SK-N-MC (cell line): ENCODE measurements around the gene SNX10.

Experiments
- EZH2 ChIP-seq: fragments of 200-600 bp; sonication (generic); IDR thresholded peaks from one replicate; pipeline ENCODE4 v1.6.1; 2017; ENCODE audit warnings: antibody characterized with exemption
- POLR2AphosphoS5 ChIP-seq: IDR thresholded peaks from 2 replicates; pipeline ENCODE4 v1.6.1; 2012; ENCODE audit warnings: mild to moderate bottlenecking, low read depth, low read length, borderline replicate concordance

DNA sequence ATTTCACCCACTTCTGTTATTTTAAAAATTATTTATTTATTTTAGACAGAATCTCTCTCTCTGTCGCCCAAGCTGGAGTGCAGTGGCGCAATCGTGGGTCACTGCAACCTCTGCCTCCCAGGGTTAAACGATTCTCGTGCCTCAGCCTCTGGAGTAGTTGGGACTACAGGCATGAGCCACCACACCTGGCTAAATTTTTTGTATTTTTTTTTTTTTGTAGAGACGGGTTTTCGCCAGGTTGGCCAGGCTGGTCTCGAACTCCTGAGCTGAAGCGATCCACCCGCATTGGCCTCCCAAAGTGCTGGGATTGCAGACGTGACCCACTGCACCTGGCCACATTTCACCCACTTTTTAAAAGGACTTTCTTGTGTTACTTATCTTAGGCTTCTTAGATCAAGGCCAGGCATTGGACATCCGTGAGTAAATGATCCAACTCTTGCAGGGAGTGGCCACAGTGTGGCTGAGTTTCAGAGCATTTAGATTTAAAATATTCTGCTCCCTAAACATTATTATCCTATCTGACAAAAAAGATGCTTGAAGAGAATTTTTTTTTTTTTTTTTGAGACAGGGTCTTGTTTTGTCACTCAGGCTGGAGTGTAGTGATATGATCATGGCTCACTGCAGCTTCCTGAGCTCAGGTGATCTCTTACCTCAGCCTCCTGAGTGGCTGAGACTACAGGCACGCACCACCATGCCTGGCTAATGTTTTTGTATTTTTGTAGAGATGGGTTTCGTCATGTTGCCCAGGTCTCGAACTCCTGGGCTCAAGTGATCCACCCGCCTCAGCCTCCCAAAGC, 14.4 kb downstream of the SNX10 start:
- TF ChIP-seq EZH2 (no peak), POLR2AphosphoS5 (no peak)
